OCI-LY1 (cell line): ENCODE results near the gene ZNF606.

ENCODE experiments used
- H2AFZ ChIP-seq: fragments of 200-600 bp; sonication (generic), shearing (Covaris generic); 2 replicates; pipeline ENCODE4 v1.6.0; 2014; ENCODE audit warnings: antibody characterized with exemption, mild to moderate bottlenecking, low read length
- H3F3A ChIP-seq: fragments of 200-600 bp; sonication (generic), shearing (Covaris generic); 2 replicates; pipeline ENCODE4 v1.6.0; 2014; ENCODE audit warnings: mild to moderate bottlenecking, antibody characterized with exemption, low read length, moderate library complexity; ENCODE audit not compliant: insufficient read depth
- H3K27ac ChIP-seq: fragments of 200-600 bp; sonication (generic); 2 replicates; pipeline ENCODE4 v1.5.1; 2014; ENCODE audit warnings: low read length, mixed run types, mild to moderate bottlenecking, low read depth; ENCODE audit not compliant: poor library complexity, severe bottlenecking
- H3K27me3 ChIP-seq: fragments of 200-600 bp; sonication (generic); 2 replicates; pipeline ENCODE4 v1.6.0; 2014; ENCODE audit warnings: antibody characterized with exemption, mild to moderate bottlenecking, low read length, moderate library complexity; ENCODE audit not compliant: insufficient read depth
- H3K36me3 ChIP-seq: fragments of 200-600 bp; sonication (generic); 2 replicates; pipeline ENCODE4 v1.6.1; 2014; ENCODE audit warnings: mild to moderate bottlenecking, antibody characterized with exemption, low read length, moderate library complexity, mixed read lengths; ENCODE audit not compliant: insufficient read depth
- H3K4me1 ChIP-seq: fragments of 200-600 bp; sonication (generic); 2 replicates; pipeline ENCODE4 v1.5.1; 2014; ENCODE audit warnings: mild to moderate bottlenecking, low read length, moderate library complexity; ENCODE audit not compliant: insufficient read depth, severe bottlenecking
- H3K4me2 ChIP-seq: fragments of 200-600 bp; sonication (generic), shearing (Covaris generic); 2 replicates; pipeline ENCODE4 v1.6.1; 2014; ENCODE audit warnings: low read length
- H3K4me3 ChIP-seq: fragments of 200-600 bp; sonication (generic); 2 replicates; pipeline ENCODE4 v1.5.1; 2014; ENCODE audit warnings: low read length, low read depth, mild to moderate bottlenecking, mixed read lengths; ENCODE audit not compliant: poor library complexity, severe bottlenecking
- H3K79me2 ChIP-seq: fragments of 200-600 bp; shearing (Covaris generic); 2 replicates; pipeline ENCODE4 v1.6.1; 2016; ENCODE audit warnings: mixed run types, low read length, mixed read lengths; ENCODE audit not compliant: insufficient read depth
- H3K9ac ChIP-seq: fragments of 200-600 bp; sonication (generic), shearing (Covaris generic); 2 replicates; pipeline ENCODE4 v1.6.1; 2014; ENCODE audit warnings: mild to moderate bottlenecking, low read length, mixed read lengths
- H3K9me2 ChIP-seq: fragments of 200-600 bp; sonication (generic), shearing (Covaris generic); 2 replicates; pipeline ENCODE4 v1.6.1; 2014; ENCODE audit warnings: low read depth, mild to moderate bottlenecking, low read length, mixed read lengths
- H3K9me3 ChIP-seq: fragments of 200-600 bp; shearing (Covaris generic); 2 replicates; pipeline ENCODE4 v1.6.1; 2014; ENCODE audit warnings: low read length, mixed read lengths
- H4K20me1 ChIP-seq: fragments of 200-600 bp; sonication (generic), shearing (Covaris generic); 2 replicates; pipeline ENCODE4 v1.6.0; 2016; ENCODE audit warnings: mild to moderate bottlenecking, low read length; ENCODE audit not compliant: insufficient read depth
- CTCF ChIP-seq: fragments of 200-600 bp; sonication (generic), shearing (Covaris generic); IDR thresholded peaks from 2 replicates; pipeline ENCODE4 v1.5.1; 2017; ENCODE audit warnings: mild to moderate bottlenecking, antibody characterized with exemption, low read length, moderate library complexity, mixed read lengths
- EZH2 ChIP-seq: fragments of 200-600 bp; sonication (generic), shearing (Covaris generic); IDR thresholded peaks from 2 replicates; pipeline ENCODE4 v1.8.0; 2017; ENCODE audit warnings: borderline replicate concordance, mixed run types, mild to moderate bottlenecking, antibody characterized with exemption, low read length, moderate library complexity, mixed read lengths

The ZNF606 gene

GRCh38 chr19:58044391-58044790, 41.8 kb upstream of the ZNF606 start:
- Histone ChIP-seq H3K27ac (no peak overlapping the region), H3K79me2 (no peaks in the 10 kb centered on the region), H3F3A (no peaks in the 10 kb centered on the region), H3K9ac (no peak overlapping the region), H3K9me3 (no peaks in the 10 kb centered on the region), H3K4me2 (no peak overlapping the region), H3K9me2 (no peaks in the 10 kb centered on the region), H3K4me1 (no peaks in the 10 kb centered on the region), H2AFZ (no peak overlapping the region), H3K4me3 (no peak overlapping the region), H4K20me1 (no peaks in the 10 kb centered on the region), H3K27me3 (no peaks in the 10 kb centered on the region), H3K36me3 (no peaks in the 10 kb centered on the region)
- no peak for TF ChIP-seq EZH2
- TF ChIP-seq CTCF, result no peak

- no peaks in the 10 kb centered on the region for H3K4me1 ChIP-seq
- H3K79me2 ChIP-seq, result no peaks in the 10 kb centered on the region
- H3K9me3 ChIP-seq, result no peaks in the 10 kb centered on the region
- H3F3A ChIP-seq, result no peaks in the 10 kb centered on the region
- no peaks in the 10 kb centered on the region for H3K27me3 ChIP-seq
- H3K27ac ChIP-seq, result no peak overlapping the region
- H3K36me3 ChIP-seq, result no peaks in the 10 kb centered on the region
- no peak overlapping the region for H3K9ac ChIP-seq
- no peak overlapping the region for H3K4me3 ChIP-seq
- no peaks in the 10 kb centered on the region for H4K20me1 ChIP-seq
- no peak overlapping the region for H3K4me2 ChIP-seq
- no peak overlapping the region for H2AFZ ChIP-seq
- TF ChIP-seq EZH2, result no peak
- TF ChIP-seq CTCF, result no peak
- H3K9me2 ChIP-seq, result no peaks in the 10 kb centered on the region
These were observed 40.1 kb upstream of the ZNF606 start for GRCh38 chr19:58042495-58043340.

GRCh38 chr19:58040751-58041525, 38.3 kb upstream of the ZNF606 start:
- H3K9me3 ChIP-seq, result no peaks in the 10 kb centered on the region
- H3K9me2 ChIP-seq, result no peaks in the 10 kb centered on the region
- H3K27me3 ChIP-seq, result no peaks in the 10 kb centered on the region
- no peaks in the 10 kb centered on the region for H3K4me1 ChIP-seq
- H3K4me2 ChIP-seq, result no peak overlapping the region
- no peaks in the 10 kb centered on the region for H4K20me1 ChIP-seq
- no peak overlapping the region for H2AFZ ChIP-seq
- no peaks in the 10 kb centered on the region for H3K79me2 ChIP-seq
- no peak overlapping the region for H3K4me3 ChIP-seq
- H3K36me3 ChIP-seq, result no peaks in the 10 kb centered on the region
- H3F3A ChIP-seq, result no peaks in the 10 kb centered on the region
- H3K9ac ChIP-seq, result no peak overlapping the region
- TF ChIP-seq CTCF (no peak), EZH2 (no peak)
- no peak overlapping the region for H3K27ac ChIP-seq
